ENCODE measurements around the gene DHX36. TPM values are rescaled to one million over a fixed set of nuclear protein-coding genes. Genes with fewer than 3 reads are reported as not detected.

DHX36 gene
- total RNA-seq, 4 donors from 2014 or later: 33.7 to 115 (median 37.3) TPM

DNA sequence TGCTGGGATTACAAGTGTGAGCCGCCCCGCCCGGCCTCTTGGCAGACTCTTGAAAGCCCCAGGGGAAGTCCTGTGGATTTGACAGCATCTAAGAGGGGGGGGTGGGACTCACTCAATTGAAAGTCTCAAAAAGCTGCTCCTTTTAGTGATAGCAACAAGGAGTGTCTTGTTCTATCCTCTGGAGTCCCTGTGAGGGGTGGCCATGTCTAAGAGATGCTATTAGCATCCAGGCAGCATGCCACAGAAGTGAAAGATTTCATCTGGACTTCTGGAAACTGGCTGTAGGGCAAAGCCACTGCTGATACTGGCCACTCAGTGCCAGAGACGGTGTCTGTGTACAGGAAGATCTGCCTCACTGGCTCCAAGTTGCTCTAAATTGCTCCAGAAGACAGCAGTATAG lies 74.0 kb downstream of the DHX36 start:
- H3K27ac ChIP-seq: no peak overlapping the region
- H3K9me3 ChIP-seq: no peaks in the 10 kb centered on the region
- peaks cover 31% of the 10 kb centered on the region for H3K36me3 ChIP-seq
- H3K27me3 ChIP-seq: no peaks in the 10 kb centered on the region
- 98% methylated on average over 4 of the region's 4 CpGs for WGBS
- no peak overlapping the region for H3K4me3 ChIP-seq
- DNase-seq (ENCODE audit: low spot score in 2 of 2): no peak
- TF ChIP-seq POLR2AphosphoS5 (IDR thresholded peaks at IDR 0.05): no peak
- TF ChIP-seq, protein P1, sequence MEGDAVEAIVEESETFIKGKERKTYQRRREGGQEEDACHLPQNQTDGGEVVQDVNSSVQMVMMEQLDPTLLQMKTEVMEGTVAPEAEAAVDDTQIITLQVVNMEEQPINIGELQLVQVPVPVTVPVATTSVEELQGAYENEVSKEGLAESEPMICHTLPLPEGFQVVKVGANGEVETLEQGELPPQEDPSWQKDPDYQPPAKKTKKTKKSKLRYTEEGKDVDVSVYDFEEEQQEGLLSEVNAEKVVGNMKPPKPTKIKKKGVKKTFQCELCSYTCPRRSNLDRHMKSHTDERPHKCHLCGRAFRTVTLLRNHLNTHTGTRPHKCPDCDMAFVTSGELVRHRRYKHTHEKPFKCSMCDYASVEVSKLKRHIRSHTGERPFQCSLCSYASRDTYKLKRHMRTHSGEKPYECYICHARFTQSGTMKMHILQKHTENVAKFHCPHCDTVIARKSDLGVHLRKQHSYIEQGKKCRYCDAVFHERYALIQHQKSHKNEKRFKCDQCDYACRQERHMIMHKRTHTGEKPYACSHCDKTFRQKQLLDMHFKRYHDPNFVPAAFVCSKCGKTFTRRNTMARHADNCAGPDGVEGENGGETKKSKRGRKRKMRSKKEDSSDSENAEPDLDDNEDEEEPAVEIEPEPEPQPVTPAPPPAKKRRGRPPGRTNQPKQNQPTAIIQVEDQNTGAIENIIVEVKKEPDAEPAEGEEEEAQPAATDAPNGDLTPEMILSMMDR (IDR thresholded peaks at IDR 0.05): no peak
- no peak for TF ChIP-seq EP300 (IDR thresholded peaks at IDR 0.05)
- TF ChIP-seq POLR2A (IDR thresholded peaks at IDR 0.05): no peak
- H3K4me1 ChIP-seq: peaks cover 8% of the 10 kb centered on the region

DNA sequence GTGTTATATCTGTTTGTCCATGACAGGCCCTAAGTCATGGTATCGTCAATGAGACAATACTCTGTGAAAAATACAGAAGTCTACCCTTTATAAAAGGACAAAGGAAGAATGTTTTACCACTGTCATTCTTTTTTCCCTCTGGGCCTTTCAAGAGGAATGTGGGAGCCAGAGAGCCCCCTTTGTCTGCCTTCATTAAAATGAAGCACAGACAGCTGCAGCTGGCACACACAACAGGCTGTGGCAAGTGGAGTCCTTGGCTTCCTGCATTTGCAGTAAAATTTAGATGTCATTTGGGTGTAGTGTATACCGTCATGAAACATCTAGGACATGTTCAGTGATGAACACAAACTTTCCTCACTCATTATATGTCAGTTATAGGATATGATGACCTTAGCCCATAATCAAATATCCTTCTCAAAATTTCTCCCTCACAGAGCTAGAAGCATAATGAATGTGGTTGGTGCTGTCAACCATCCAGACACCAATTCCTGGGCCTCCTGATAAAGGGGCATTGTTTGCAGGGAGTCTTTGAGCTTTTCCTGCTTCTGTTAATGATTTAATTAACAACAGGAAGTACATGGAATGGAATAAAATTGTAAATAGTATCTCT lies 76.4 kb downstream of the DHX36 start:
- no peak overlapping the region for H3K27ac ChIP-seq
- no peak for DNase-seq (ENCODE audit: low spot score in 2 of 2)
- WGBS: 82% methylated on average over 2 of the region's 2 CpGs

DNA sequence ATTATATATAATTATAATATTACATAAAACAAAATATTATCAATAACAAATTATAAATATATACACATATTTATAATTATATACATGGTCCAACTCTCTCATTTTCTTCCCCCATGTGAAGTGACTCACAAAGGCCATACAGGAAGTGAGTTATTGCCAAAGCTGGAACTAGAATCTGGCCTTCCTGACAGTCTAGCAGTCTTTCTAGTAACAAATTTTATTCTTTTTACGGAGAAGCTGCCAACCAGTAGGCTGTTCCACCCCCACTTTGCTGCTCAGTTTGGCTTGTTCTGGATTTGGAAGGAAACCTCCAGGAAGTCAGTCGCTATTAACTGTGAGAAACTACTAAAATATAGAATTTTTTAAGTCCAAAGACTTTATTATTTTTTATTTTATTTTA lies 79.6 kb downstream of the DHX36 start:
- no peak overlapping the region for H3K27ac ChIP-seq
- WGBS: 66% methylated on average over 2 of the region's 2 CpGs
- H3K36me3 ChIP-seq: peaks cover 14% of the 10 kb centered on the region
- no peak overlapping the region for H3K4me3 ChIP-seq
- no peaks in the 10 kb centered on the region for H3K27me3 ChIP-seq
- TF ChIP-seq POLR2A (IDR thresholded peaks at IDR 0.05): no peak
- TF ChIP-seq, protein P1 (IDR thresholded peaks at IDR 0.05): no peak
- TF ChIP-seq POLR2AphosphoS5 (IDR thresholded peaks at IDR 0.05): no peak
- TF ChIP-seq EP300 (IDR thresholded peaks at IDR 0.05): no peak
- no peaks in the 10 kb centered on the region for H3K9me3 ChIP-seq
- peaks cover 22% of the 10 kb centered on the region for H3K4me1 ChIP-seq
- DNase-seq (ENCODE audit: low spot score in 2 of 2): no peak

More for the DNA sequence above, 76.4 kb downstream of the DHX36 start:
- Histone ChIP-seq H3K36me3 (peaks cover 15% of the 10 kb centered on the region), H3K27me3 (no peaks in the 10 kb centered on the region), H3K4me1 (peaks cover 18% of the 10 kb centered on the region), H3K9me3 (no peaks in the 10 kb centered on the region), H3K4me3 (no peak overlapping the region)
- TF ChIP-seq, protein P1 (IDR thresholded peaks at IDR 0.05): no peak

DNA sequence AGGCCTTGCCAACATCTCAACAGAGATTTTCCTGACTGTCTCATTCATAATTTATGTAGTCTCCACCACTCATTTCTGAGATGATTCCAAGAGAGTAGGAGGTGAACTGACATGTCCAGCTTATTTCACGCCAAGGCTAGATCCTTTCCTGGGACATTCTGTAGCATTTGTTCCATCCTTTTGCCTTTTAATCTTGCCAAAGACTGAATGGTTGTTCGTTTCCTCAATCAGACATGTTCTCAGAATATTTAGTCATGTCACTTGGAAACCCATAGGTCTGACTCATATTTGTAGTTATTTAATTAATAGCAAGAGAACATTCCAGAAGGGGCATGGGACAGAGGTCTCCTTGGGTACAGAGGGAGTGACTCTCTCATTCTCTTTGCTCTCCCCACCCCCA lies 80.9 kb downstream of the DHX36 start:
- WGBS: 31% methylated on average over 2 of the region's 2 CpGs
- H3K4me3 ChIP-seq: no peak overlapping the region
- H3K36me3 ChIP-seq: peaks cover 13% of the 10 kb centered on the region
- no peaks in the 10 kb centered on the region for H3K9me3 ChIP-seq
- peaks cover 22% of the 10 kb centered on the region for H3K4me1 ChIP-seq
- no peaks in the 10 kb centered on the region for H3K27me3 ChIP-seq
- DNase-seq (ENCODE audit: low spot score in 2 of 2): no peak
- peak overlapping the region; percentile 65 for H3K27ac ChIP-seq
- TF ChIP-seq, protein P1 (IDR thresholded peaks at IDR 0.05): no peak
- TF ChIP-seq POLR2AphosphoS5 (IDR thresholded peaks at IDR 0.05): no peak
- TF ChIP-seq EP300 (IDR thresholded peaks at IDR 0.05): no peak
- no peak for TF ChIP-seq POLR2A (IDR thresholded peaks at IDR 0.05)

DNA sequence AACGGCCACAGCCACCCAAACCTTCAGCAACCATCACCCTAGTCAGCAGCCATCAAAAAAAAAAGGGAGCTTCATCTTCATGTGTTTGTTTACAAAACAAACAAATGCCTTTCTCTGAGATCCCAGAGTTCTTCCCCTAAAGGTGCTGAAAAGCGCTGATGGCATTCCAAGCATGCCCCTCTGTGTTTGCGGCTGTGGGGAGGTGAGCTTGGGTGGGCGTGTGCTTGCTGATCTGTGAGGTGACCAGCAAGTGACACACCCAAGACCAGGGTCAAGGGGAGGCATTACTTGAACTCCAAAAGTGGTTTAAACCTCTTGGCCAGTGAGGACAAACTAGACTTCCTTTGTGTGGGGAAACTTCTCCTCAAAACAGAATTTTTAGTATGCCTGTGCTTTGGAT lies 81.5 kb downstream of the DHX36 start:
- WGBS: 86% methylated on average over 4 of the region's 4 CpGs
- DNase-seq (ENCODE audit: low spot score in 2 of 2): no peak
- H3K27ac ChIP-seq: peak overlapping the region; percentile 65

More for the DNA sequence above, 81.5 kb downstream of the DHX36 start:
- TF ChIP-seq, protein P1 (IDR thresholded peaks at IDR 0.05): no peak
- TF ChIP-seq EP300 (IDR thresholded peaks at IDR 0.05) (no peak), POLR2AphosphoS5 (IDR thresholded peaks at IDR 0.05) (no peak), POLR2A (IDR thresholded peaks at IDR 0.05) (no peak)
- Histone ChIP-seq H3K27me3 (no peaks in the 10 kb centered on the region), H3K36me3 (peaks cover 10% of the 10 kb centered on the region), H3K9me3 (no peaks in the 10 kb centered on the region), H3K4me3 (no peak overlapping the region), H3K4me1 (peaks cover 22% of the 10 kb centered on the region)

All from suprapubic skin (tissue), 4 donors.